Dermis microvascular lymphatic vessel endothelial cell (primary cell): ENCODE data around the gene SUV39H1. TPM values are rescaled to one million over a fixed set of nuclear protein-coding genes. Genes with fewer than 3 reads are reported as not detected.

Experiments
- total RNA-seq: library from RNA; depleted of rRNA; stranded (reverse); fragments of >200 nt; gene quantifications from 2 replicates; pipeline ENCODE4 v1.2.1, GENCODE V29; 2014

SUV39H1 gene
- total RNA-seq, 1 donor from 2014 or later = 4.9 TPM

Other genes starting within 250 kb of the SUV39H1 start
- 6.4 and 25.2 TPM in 2 replicates for gene SLC38A5, start 226.5 kb upstream of the SUV39H1 start, total RNA-seq
- 35.4 and 41.7 TPM in 2 replicates for gene FTSJ1, start 220.5 kb upstream of the SUV39H1 start, total RNA-seq
- gene PORCN, start 187.7 kb upstream of the SUV39H1 start, total RNA-seq = 4.6 and 7.3 TPM in 2 replicates
- gene EBP, start 174.9 kb upstream of the SUV39H1 start, total RNA-seq = 85.3 and 141 TPM in 2 replicates
- 4.5 and 9.6 TPM in 2 replicates for gene TBC1D25, start 157.0 kb upstream of the SUV39H1 start, total RNA-seq
- gene RBM3, start 122.2 kb upstream of the SUV39H1 start, total RNA-seq = 379 and 393 TPM in 2 replicates
- gene WDR13, start 99.2 kb upstream of the SUV39H1 start, total RNA-seq = 116 and 123 TPM in 2 replicates
- 0.25 TPM in 1 of 2 replicates, not detected in the other for gene WAS, start 12.9 kb upstream of the SUV39H1 start, total RNA-seq
- gene GLOD5, start 65.0 kb downstream of the SUV39H1 start, total RNA-seq = not detected in 2 replicates
- gene GATA1, start 89.9 kb downstream of the SUV39H1 start, total RNA-seq = not detected in 2 replicates
- gene HDAC6, start 105.3 kb downstream of the SUV39H1 start, total RNA-seq = 17.3 and 26.3 TPM in 2 replicates
- not detected in 2 replicates for gene ERAS, start 129.8 kb downstream of the SUV39H1 start, total RNA-seq
- gene PCSK1N, start 138.9 kb downstream of the SUV39H1 start, total RNA-seq = under 0.01 and 0.13 TPM in 2 replicates
- gene TIMM17B, start 201.0 kb downstream of the SUV39H1 start, total RNA-seq = 22.2 and 24.9 TPM in 2 replicates
- gene PQBP1, start 201.2 kb downstream of the SUV39H1 start, total RNA-seq = 53.9 and 60.2 TPM in 2 replicates
- 8.1 and 15.9 TPM in 2 replicates for gene SLC35A2, start 214.9 kb downstream of the SUV39H1 start, total RNA-seq
- 3.3 and 3.9 TPM in 2 replicates for gene PIM2, start 222.3 kb downstream of the SUV39H1 start, total RNA-seq